GM12878 (cell line): ENCODE measurements around the gene SLC13A3. TPM values are rescaled to one million over a fixed set of nuclear protein-coding genes. Genes with fewer than 3 reads are reported as not detected.

Experiments used
- ATAC-seq: fragments of 200-7000 bp; cut with Tn5 transposase; 3 replicates; pipeline ENCODE4 v1.9.1; 2020; ENCODE audit warnings: mild to moderate bottlenecking, moderate library complexity
- BruUV-seq: library from RNA; stranded (reverse); fragments of 400-500 nt; replicated peaks from 2 replicates; lab custom pipeline; 2021; lab: Mats Ljungman, UMichigan
- CTCF ChIA-PET: fragments of 300-600 bp; sonication (Branson Sonifier 250); formaldehyde crosslinking; extraction: SDS; loops from one replicate; lab custom pipeline; 2021; ENCODE audit warnings: inconsistent platforms; lab: Yijun Ruan, JAX
- POLR2A ChIA-PET: fragments of 350-600 bp; formaldehyde crosslinking; extraction: SDS; loops from one replicate; lab custom pipeline; 2021; ENCODE audit warnings: inconsistent platforms; lab: Charles Lee
- RAD21 ChIA-PET: fragments of 300-600 bp; sonication (Branson Sonifier 250); formaldehyde crosslinking; loops from one replicate; lab custom pipeline; 2023; ENCODE audit warnings: antibody characterized with exemption; ENCODE audit not compliant: unreplicated experiment; lab: Charles Lee
- SMC1A ChIA-PET: fragments of 300-600 bp; sonication (Branson Sonifier 250); formaldehyde crosslinking; loops from one replicate; lab custom pipeline; 2023; ENCODE audit not compliant: unreplicated experiment, uncharacterized antibody; lab: Charles Lee
- DNase-seq: peaks from one replicate; pipeline ENCODE4 v3.0.0-alpha.2; 2011; ENCODE audit warnings: low read depth, low spot score
- FAIRE-seq: peaks from 3 replicates; lab custom pipeline; 2011; peaks lifted over from hg19 to GRCh38; lab: Jason Lieb, UNC
- H2AFZ ChIP-seq: 2 replicates; pipeline ENCODE4 v1.6.0; 2011; ENCODE audit warnings: low read depth, low read length, control low read depth; ENCODE audit not compliant: control insufficient read depth
- H3K27ac ChIP-seq: 2 replicates; pipeline ENCODE4 v1.5.1; 2011; ENCODE audit warnings: control low read depth; ENCODE audit not compliant: control insufficient read depth, insufficient read depth
- H3K27me3 ChIP-seq, 2 experiments: replicated peaks in 1 of 2; 2 replicates each; pipeline versions ENCODE4 v1.6.0 to v1.6.1; 2011; ENCODE audit warnings: low read length in 1 of 2; ENCODE audit not compliant: control insufficient read depth in 2 of 2, insufficient read depth in 2 of 2
- H3K36me3 ChIP-seq, 2 experiments: 2 replicates each; pipeline ENCODE4 v1.5.1; 2011; ENCODE audit warnings: low read length in 1 of 2; ENCODE audit not compliant: control insufficient read depth in 2 of 2, insufficient read depth in 2 of 2
- H3K4me1 ChIP-seq: 2 replicates; pipeline ENCODE4 v1.6.1; 2011; ENCODE audit warnings: mild to moderate bottlenecking, low read length, moderate library complexity, mixed read lengths; ENCODE audit not compliant: control insufficient read depth, insufficient read depth
- H3K4me2 ChIP-seq: 2 replicates; pipeline ENCODE4 v1.6.0; 2011; ENCODE audit warnings: control low read depth; ENCODE audit not compliant: control insufficient read depth, insufficient read depth
- H3K4me3 ChIP-seq: fragments of 200-600 bp; sonication (generic); 2 replicates; pipeline ENCODE4 v1.5.1; 2016
- H3K79me2 ChIP-seq: 2 replicates; pipeline ENCODE4 v1.6.0; 2011; ENCODE audit warnings: low read length; ENCODE audit not compliant: control insufficient read depth, insufficient read depth
- H3K9ac ChIP-seq: 2 replicates; pipeline ENCODE4 v1.8.0; 2011; ENCODE audit warnings: low read length, control low read depth, mixed read lengths; ENCODE audit not compliant: control insufficient read depth, insufficient read depth
- H3K9me3 ChIP-seq: replicated peaks from 3 replicates; pipeline ENCODE4 v1.5.1; 2011; ENCODE audit warnings: mild to moderate bottlenecking, low read length; ENCODE audit not compliant: control insufficient read depth, insufficient read depth
- H4K20me1 ChIP-seq: 2 replicates; pipeline ENCODE4 v1.6.0; 2011; ENCODE audit not compliant: control insufficient read depth, insufficient read depth
- ASH2L ChIP-seq: fragments of 300-600, 200-600 bp; sonication (generic); IDR thresholded peaks from 2 replicates; pipeline ENCODE4 v1.6.1; 2017; ENCODE audit warnings: low read depth, mild to moderate bottlenecking, borderline replicate concordance
- CHD4 ChIP-seq: fragments of 200-600 bp; sonication (generic); IDR thresholded peaks from 2 replicates; pipeline ENCODE4 v1.6.1; 2016; ENCODE audit warnings: mild to moderate bottlenecking
- CREM ChIP-seq: IDR thresholded peaks from 2 replicates; pipeline ENCODE4 v1.6.1; 2014; ENCODE audit warnings: antibody characterized with exemption, low read depth
- E2F4 ChIP-seq: IDR thresholded peaks from 2 replicates; pipeline ENCODE4 v1.6.1; 2012; ENCODE audit warnings: low read depth, low read length, improper control_type of control experiment
- HCFC1 ChIP-seq: fragments of 150-350 bp; IDR thresholded peaks from 2 replicates; pipeline ENCODE4 v1.6.1; 2014; ENCODE audit warnings: low read length
- MYB ChIP-seq: fragments of 150-350 bp; IDR thresholded peaks from 2 replicates; pipeline ENCODE4 v1.6.1; 2014; ENCODE audit warnings: mild to moderate bottlenecking, low read depth, low read length, borderline replicate concordance
- NFYA ChIP-seq: IDR thresholded peaks from 2 replicates; pipeline ENCODE4 v1.6.1; 2011; ENCODE audit warnings: low read depth, mild to moderate bottlenecking, low read length, improper control_type of control experiment, borderline replicate concordance
- POLR2AphosphoS5 ChIP-seq: IDR thresholded peaks from 2 replicates; pipeline ENCODE4 v1.6.1; 2011; ENCODE audit warnings: mild to moderate bottlenecking, low read length, inconsistent platforms
- POU2F2 ChIP-seq: IDR thresholded peaks from 3 replicates; pipeline ENCODE4 v1.6.1; 2011; ENCODE audit warnings: low read depth, mild to moderate bottlenecking, low read length, borderline replicate concordance
- STAT3 ChIP-seq: IDR thresholded peaks from 2 replicates; pipeline ENCODE4 v1.6.1; 2011; ENCODE audit warnings: low read depth, low read length, improper control_type of control experiment
- SUZ12 ChIP-seq: fragments of 200-600 bp; sonication (generic); IDR thresholded peaks from one replicate; pipeline ENCODE4 v1.6.1; 2018; ENCODE audit warnings: antibody characterized with exemption, mild to moderate bottlenecking; ENCODE audit not compliant: unreplicated experiment
- TCF3 ChIP-seq: IDR thresholded peaks from 2 replicates; pipeline ENCODE4 v1.6.1; 2012; ENCODE audit warnings: low read depth, mild to moderate bottlenecking, low read length, borderline replicate concordance; ENCODE audit not compliant: insufficient read depth
- USF2 ChIP-seq: IDR thresholded peaks from 2 replicates; pipeline ENCODE4 v1.6.1; 2011; ENCODE audit warnings: low read depth, low read length, improper control_type of control experiment, borderline replicate concordance
- YBX1 ChIP-seq: fragments of 450-650 bp; IDR thresholded peaks from 2 replicates; pipeline ENCODE4 v1.6.1; 2016; ENCODE audit warnings: antibody characterized with exemption
- ZNF24 ChIP-seq: fragments of 450-650 bp; IDR thresholded peaks from 2 replicates; pipeline ENCODE4 v1.6.1; 2017; ENCODE audit warnings: antibody characterized with exemption, mild to moderate bottlenecking
- ZSCAN29 ChIP-seq: fragments of 450-650 bp; IDR thresholded peaks from 2 replicates; pipeline ENCODE4 v1.6.1; 2017; ENCODE audit warnings: mild to moderate bottlenecking, moderate library complexity
- ZZZ3 ChIP-seq: IDR thresholded peaks from 2 replicates; pipeline ENCODE4 v1.6.1; 2011; ENCODE audit warnings: low read depth; ENCODE audit not compliant: control insufficient read depth, insufficient read length
- WGBS: methylation state at CpG from one replicate; pipeline ENCODE4 v1.1.6; 2016; ENCODE audit warnings: low lambda C conversion rate; ENCODE audit not compliant: insufficient replicate concordance, insufficient coverage; ENCODE audit errors: missing lambda C conversion rate; 5-methylcytosine and 5-hydroxymethylcytosine counted together
- in situ Hi-C: fragments of 300-500 bp; cut with MboI; formaldehyde crosslinking; loops from 9 replicates; pipeline ENCODE4 v1.14.3; 2018; ENCODE audit warnings: mixed read lengths
- intact Hi-C: fragments of 100-400 bp; cut with micrococcal nuclease; formaldehyde crosslinking; loops from one replicate; pipeline ENCODE4 v1.14.2; 2022; ENCODE audit not compliant: unreplicated experiment
- polyA plus RNA-seq, 11 experiments: library from polyadenylated mRNA; depleted of rRNA in 4 of 11; unstranded in 6 of 11; stranded (reverse) in 5 of 11; fragments of >200 nt; fragmentation: Nextera tagmentation in 4 of 11; fragmentation: Illumina TruSeq in 1 of 11; extraction: Ambion mirVana in 4 of 11; extraction: Trizol in 1 of 11; gene quantifications; 1 replicate in 1 of 11; 2 replicates in 10 of 11; pipeline versions ENCODE4 v1.2.1 to v1.2.3, GENCODE V29; 2011 to 2016; ENCODE audit warnings: inconsistent platforms in 2 of 11, missing spikeins in 2 of 11, low read depth in 1 of 11
- total RNA-seq, 4 experiments: library from RNA; depleted of rRNA in 3 of 4; stranded (reverse); fragments of >200 nt in 3 of 4; fragmentation: Illumina TruSeq in 1 of 4; extraction: Trizol in 1 of 4; gene quantifications; 2 replicates each; pipeline versions ENCODE4 v1.2.1 to v1.2.3, GENCODE V29; 2013 to 2021
- TF ChIP-seq, protein P1 (sequence below): fragments of 450-650 bp; IDR thresholded peaks from 2 replicates; pipeline ENCODE4 v1.6.1; 2017; ENCODE audit warnings: antibody characterized with exemption, mild to moderate bottlenecking, moderate library complexity

The SLC13A3 gene
- total and polyA plus RNA-seq, 10 of the 15 experiments (the other 5 are each of a cell fraction or from before 2014, with no cell fraction given) = 0.03 to 0.76 (median 0.07) TPM; not detected in 4

GRCh38 chr20:46562009-46562372 is 89.3 kb downstream of the SLC13A3 start:
- SMC1A ChIA-PET = interaction anchor here (0.5 to 1.8 kb wide), 6 partner anchors 12 to 119 kb away, joined by 3 to 8 read pairs (median 3); partner anchors contain the start of gene OCSTAMP
- no peaks in the 10 kb centered on the region for H4K20me1 ChIP-seq
- POLR2A ChIA-PET = interaction anchor here (1.5 kb wide), 1 partner anchor 9 kb away, joined by 4 read pairs; no protein-coding TSS in a partner anchor
- FAIRE-seq (no peak), ATAC-seq (no peak), DNase-seq (no peak)
- peak overlapping the region; percentile 78 for H3K4me2 ChIP-seq
- peak overlapping the region; percentile 77 for H2AFZ ChIP-seq
- CTCF ChIA-PET = interaction anchor here (0.8 to 2.9 kb wide), 13 partner anchors 11 to 127 kb away, joined by 3 to 43 read pairs (median 4); partner anchors contain the start of genes OCSTAMP and TP53RK
- no peak overlapping the region for H3K27ac ChIP-seq
- RAD21 ChIA-PET = interaction anchor here (1.3 to 2.5 kb wide), 4 partner anchors 10 to 40 kb away, joined by 4 to 8 read pairs (median 4); no protein-coding TSS in a partner anchor
- no TSS peak for BruUV-seq
- no peaks in the 10 kb centered on the region for H3K79me2 ChIP-seq
- in situ Hi-C loops = no loop called here
- no peak overlapping the region; the same call in 1 of the 2 replicates for H3K4me3 ChIP-seq
- no peak overlapping the region for H3K9ac ChIP-seq
- intact Hi-C loops = loop anchor here (2.0 kb wide), 1 partner anchor 41 kb away; no protein-coding TSS in a partner anchor
- no peaks in the 10 kb centered on the region for H3K4me1 ChIP-seq
- H3K9me3 ChIP-seq = no peaks in the 10 kb centered on the region
- no peaks in the 10 kb centered on the region for H3K36me3 ChIP-seq
- 31% methylated on average over 5 of the region's 5 CpGs for WGBS
- H3K27me3 ChIP-seq = no peaks in the 10 kb centered on the region
- TF ChIP-seq POLR2AphosphoS5 = no peak
- no peak for TF ChIP-seq MYB
- TF ChIP-seq, protein P1, sequence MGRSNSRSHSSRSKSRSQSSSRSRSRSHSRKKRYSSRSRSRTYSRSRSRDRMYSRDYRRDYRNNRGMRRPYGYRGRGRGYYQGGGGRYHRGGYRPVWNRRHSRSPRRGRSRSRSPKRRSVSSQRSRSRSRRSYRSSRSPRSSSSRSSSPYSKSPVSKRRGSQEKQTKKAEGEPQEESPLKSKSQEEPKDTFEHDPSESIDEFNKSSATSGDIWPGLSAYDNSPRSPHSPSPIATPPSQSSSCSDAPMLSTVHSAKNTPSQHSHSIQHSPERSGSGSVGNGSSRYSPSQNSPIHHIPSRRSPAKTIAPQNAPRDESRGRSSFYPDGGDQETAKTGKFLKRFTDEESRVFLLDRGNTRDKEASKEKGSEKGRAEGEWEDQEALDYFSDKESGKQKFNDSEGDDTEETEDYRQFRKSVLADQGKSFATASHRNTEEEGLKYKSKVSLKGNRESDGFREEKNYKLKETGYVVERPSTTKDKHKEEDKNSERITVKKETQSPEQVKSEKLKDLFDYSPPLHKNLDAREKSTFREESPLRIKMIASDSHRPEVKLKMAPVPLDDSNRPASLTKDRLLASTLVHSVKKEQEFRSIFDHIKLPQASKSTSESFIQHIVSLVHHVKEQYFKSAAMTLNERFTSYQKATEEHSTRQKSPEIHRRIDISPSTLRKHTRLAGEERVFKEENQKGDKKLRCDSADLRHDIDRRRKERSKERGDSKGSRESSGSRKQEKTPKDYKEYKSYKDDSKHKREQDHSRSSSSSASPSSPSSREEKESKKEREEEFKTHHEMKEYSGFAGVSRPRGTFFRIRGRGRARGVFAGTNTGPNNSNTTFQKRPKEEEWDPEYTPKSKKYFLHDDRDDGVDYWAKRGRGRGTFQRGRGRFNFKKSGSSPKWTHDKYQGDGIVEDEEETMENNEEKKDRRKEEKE = no peak
- no peak for TF ChIP-seq E2F4
- no peak for TF ChIP-seq ASH2L
- no peak for TF ChIP-seq NFYA
- TF ChIP-seq POU2F2 = no peak
- TF ChIP-seq ZSCAN29 = no peak
- TF ChIP-seq ZNF24 = no peak
- TF ChIP-seq USF2 = no peak
- no peak for TF ChIP-seq TCF3
- TF ChIP-seq CREM = no peak
- no peak for TF ChIP-seq CHD4
- no peak for TF ChIP-seq YBX1
- TF ChIP-seq SUZ12 = no peak
- no peak for TF ChIP-seq ZZZ3
- no peak for TF ChIP-seq HCFC1
- no peak for TF ChIP-seq STAT3
